ENCODE results near the gene SKA2. TPM values are rescaled to one million over a fixed set of nuclear protein-coding genes. Genes with fewer than 3 reads are reported as not detected.

SKA2 gene, protein sequence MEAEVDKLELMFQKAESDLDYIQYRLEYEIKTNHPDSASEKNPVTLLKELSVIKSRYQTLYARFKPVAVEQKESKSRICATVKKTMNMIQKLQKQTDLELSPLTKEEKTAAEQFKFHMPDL
- total RNA-seq: 10 to 100 TPM; 12.2 to 23.1 (median 13.5) TPM
- long read RNA-seq, partial matches to known transcripts: 0 of 3 reads
- long read RNA-seq, other reads (novel, unspliced or antisense): 0 of 3 reads

DNA sequence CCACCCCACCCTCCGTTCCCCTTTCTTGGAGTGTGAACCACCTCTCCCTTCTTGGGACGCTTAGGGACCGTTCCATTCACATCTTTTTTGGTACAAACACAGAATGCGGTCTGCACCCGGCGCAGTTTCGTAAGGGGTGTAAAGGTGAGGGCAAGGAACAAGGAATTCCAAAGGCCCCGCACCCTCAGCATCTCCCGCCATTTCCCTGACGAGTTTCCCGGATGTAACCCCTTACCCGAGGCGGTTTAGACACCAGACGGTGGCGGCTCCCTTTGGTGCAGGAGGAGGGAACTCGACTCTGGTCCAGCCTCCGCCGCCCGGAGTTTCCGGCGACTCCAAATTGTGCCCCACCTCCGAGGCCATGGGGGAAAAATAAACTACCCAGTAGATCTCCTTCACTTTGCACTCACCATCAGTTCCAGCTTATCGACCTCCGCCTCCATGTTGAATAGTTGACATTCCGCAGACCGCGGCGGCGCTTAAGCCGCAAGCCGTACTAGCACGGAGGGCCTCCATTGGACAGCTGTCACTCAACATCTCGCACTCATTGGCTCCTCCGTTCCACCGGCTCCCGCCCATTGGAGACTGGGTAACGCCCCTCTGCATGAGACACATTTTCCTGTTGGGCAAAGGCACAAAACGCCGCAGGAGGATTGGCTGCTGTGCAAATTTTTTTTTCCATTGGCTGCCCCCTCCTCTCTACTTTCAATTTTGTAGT lies at the start of gene SKA2:
TSS of gene SKA2 (minus strand) at position 466 of the 718 bp plus-strand sequence. CDS start at position 443, 23 bp downstream.
- peak within 1 kb of the TSS; percentile 42 to 60 (median 53) for H3K27ac ChIP-seq
- peaks cover 0 to 7% (median 2%) of the 10 kb centered on the region in 4 donors for H3K4me1 ChIP-seq
- H3K27me3 ChIP-seq: no peaks in the 10 kb centered on the region
- H3K36me3 ChIP-seq: no peaks in the 10 kb centered on the region
- H3K4me3 ChIP-seq: peak within 1 kb of the TSS; percentile 80 to 86 (median 84)
- intact Hi-C loops (cut with DNase I): no loop called here
- peak; percentile 94 to 97 (median 96) for DNase-seq
- TF ChIP-seq, protein P1, sequence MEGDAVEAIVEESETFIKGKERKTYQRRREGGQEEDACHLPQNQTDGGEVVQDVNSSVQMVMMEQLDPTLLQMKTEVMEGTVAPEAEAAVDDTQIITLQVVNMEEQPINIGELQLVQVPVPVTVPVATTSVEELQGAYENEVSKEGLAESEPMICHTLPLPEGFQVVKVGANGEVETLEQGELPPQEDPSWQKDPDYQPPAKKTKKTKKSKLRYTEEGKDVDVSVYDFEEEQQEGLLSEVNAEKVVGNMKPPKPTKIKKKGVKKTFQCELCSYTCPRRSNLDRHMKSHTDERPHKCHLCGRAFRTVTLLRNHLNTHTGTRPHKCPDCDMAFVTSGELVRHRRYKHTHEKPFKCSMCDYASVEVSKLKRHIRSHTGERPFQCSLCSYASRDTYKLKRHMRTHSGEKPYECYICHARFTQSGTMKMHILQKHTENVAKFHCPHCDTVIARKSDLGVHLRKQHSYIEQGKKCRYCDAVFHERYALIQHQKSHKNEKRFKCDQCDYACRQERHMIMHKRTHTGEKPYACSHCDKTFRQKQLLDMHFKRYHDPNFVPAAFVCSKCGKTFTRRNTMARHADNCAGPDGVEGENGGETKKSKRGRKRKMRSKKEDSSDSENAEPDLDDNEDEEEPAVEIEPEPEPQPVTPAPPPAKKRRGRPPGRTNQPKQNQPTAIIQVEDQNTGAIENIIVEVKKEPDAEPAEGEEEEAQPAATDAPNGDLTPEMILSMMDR (IDR thresholded peaks at IDR 0.05): no peak
- no peak for TF ChIP-seq POLR2A (IDR thresholded peaks at IDR 0.05)
- peak; percentile 91 to 96 (median 94) for ATAC-seq
- under 1% methylated on average over 39 of the region's 39 CpGs for WGBS (ENCODE audit: insufficient coverage, low coverage, low lambda C conversion rate, missing lambda C conversion rate)
- H3K9me3 ChIP-seq: no peaks in the 10 kb centered on the region

GRCh38 chr17:59202320-59202719 lies 47.3 kb upstream of the SKA2 start:
- WGBS (ENCODE audit: insufficient coverage, low coverage, low lambda C conversion rate, missing lambda C conversion rate): no CpG with 5 or more reads among the region's 1 CpG
- TF ChIP-seq POLR2A (IDR thresholded peaks at IDR 0.05): no peak
- TF ChIP-seq, protein P1 (IDR thresholded peaks at IDR 0.05): no peak
- Histone ChIP-seq H3K4me1 (no peaks in the 10 kb centered on the region), H3K9me3 (no peaks in the 10 kb centered on the region), H3K36me3 (no peaks in the 10 kb centered on the region), H3K27me3 (no peaks in the 10 kb centered on the region), H3K4me3 (no peak overlapping the region), H3K27ac (no peak overlapping the region)
- no peak for ATAC-seq
- intact Hi-C loops (cut with DNase I): no loop called here
- DNase-seq: no peak

DNA sequence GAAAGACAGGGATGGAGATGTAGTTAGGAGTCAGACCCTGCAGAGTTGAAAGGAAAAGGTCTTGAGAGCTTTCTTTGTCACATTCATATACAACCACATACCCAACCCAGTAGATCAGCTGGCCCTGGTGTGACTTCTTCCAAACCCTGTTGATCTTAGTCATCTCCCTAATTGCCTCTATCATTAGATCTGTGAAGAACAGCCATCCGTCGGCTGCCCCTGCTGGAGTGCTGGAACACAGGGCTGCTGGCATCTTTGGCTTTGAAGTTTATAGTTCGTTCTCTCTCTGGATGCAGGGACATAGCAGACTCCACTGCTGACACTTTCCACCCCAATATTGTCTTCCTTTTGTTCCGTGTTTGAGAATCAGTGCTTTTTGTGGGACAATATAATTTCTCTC lies 44.4 kb upstream of the SKA2 start:
- no peak for ATAC-seq
- Histone ChIP-seq H3K36me3 (no peaks in the 10 kb centered on the region), H3K4me1 (no peaks in the 10 kb centered on the region), H3K27ac (no peak overlapping the region), H3K27me3 (no peaks in the 10 kb centered on the region), H3K9me3 (no peaks in the 10 kb centered on the region), H3K4me3 (no peak overlapping the region)
- 100% methylated on average over 4 of the region's 4 CpGs for WGBS (ENCODE audit: insufficient coverage, low coverage, low lambda C conversion rate, missing lambda C conversion rate)
- TF ChIP-seq, protein P1 (IDR thresholded peaks at IDR 0.05): no peak
- TF ChIP-seq POLR2A (IDR thresholded peaks at IDR 0.05): no peak
- DNase-seq: no peak
- intact Hi-C loops (cut with DNase I): no loop called here

DNA sequence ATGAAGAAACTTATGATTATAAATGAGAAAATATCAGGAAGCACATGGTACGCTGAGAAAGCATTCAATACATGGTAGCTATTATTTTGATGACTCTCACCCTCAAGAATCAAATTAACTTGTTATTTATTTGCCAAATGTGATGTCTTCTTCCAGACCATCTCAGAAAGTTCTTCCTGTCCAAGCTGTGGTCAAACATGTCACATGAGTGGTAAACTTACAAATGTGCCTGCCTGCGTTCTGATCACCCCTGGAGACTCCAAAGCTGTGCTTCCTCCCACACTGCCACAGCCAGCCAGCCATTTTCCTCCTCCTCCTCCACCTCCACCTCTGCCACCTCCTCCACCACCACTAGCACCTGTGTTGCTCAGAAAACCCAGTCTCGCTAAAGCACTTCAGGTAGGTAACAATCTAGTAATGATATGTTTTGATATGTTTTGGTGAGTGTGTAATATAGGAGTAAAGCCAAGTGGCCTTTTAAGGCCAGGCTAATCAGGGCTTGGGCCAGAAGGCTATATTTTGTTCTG lies 38.4 kb upstream of the SKA2 start:
- intact Hi-C loops (cut with DNase I): no loop called here
- ATAC-seq: no peak

More for the DNA sequence above, 38.4 kb upstream of the SKA2 start:
- H3K36me3 ChIP-seq: no peaks in the 10 kb centered on the region
- WGBS (ENCODE audit: insufficient coverage, low coverage, low lambda C conversion rate, missing lambda C conversion rate): 88% methylated on average over 3 of the region's 3 CpGs
- DNase-seq: no peak
- H3K4me3 ChIP-seq: no peak overlapping the region
- TF ChIP-seq POLR2A (IDR thresholded peaks at IDR 0.05): no peak
- TF ChIP-seq, protein P1 (IDR thresholded peaks at IDR 0.05): no peak
- no peaks in the 10 kb centered on the region for H3K4me1 ChIP-seq
- no peak overlapping the region for H3K27ac ChIP-seq
- H3K9me3 ChIP-seq: no peaks in the 10 kb centered on the region
- H3K27me3 ChIP-seq: no peaks in the 10 kb centered on the region

Data from right lobe of liver (tissue), 6 donors.